ENCODE measurements around the gene XAGE2.
"Not testable (repeated sequence)": the region's sequence is repeated elsewhere in the genome, so short reads cannot be mapped to it uniquely, and the experiment has no call there.

Gene XAGE2

GRCh38 chrX:52368368-52369055 is at the start of gene XAGE2:
Gene XAGE2, plus strand, starts transcription at chrX:52369021. Its CDS starts 994 bp downstream, at chrX:52370015.
- DNase-seq, result no peak

GRCh38 chrX:52337410-52337809 is 31.4 kb upstream of the XAGE2 start:
- DNase-seq, result no peak

DNA sequence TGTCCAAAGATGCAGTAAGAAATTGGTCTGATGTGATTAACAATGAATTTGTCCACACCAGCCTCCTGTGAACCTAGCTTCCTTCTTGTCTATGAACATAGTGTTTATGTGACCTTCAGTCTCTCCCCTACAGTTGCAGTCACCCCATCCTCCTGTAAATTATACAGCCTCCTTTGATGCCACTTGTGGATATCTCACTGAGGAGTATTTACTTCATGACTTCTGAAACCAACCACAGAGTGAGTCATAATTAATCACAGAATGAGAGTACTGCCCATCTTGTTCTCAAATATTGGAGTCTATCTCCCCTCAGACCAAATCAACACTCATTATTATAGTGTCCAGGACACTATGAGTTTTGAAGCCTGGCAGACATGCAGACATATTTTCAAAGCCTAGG is 27.3 kb upstream of the XAGE2 start:
- DNase-seq, result no peak

- not testable (repeated sequence) for DNase-seq
These were observed 25.7 kb upstream of the XAGE2 start for GRCh38 chrX:52343131-52343530.

DNA sequence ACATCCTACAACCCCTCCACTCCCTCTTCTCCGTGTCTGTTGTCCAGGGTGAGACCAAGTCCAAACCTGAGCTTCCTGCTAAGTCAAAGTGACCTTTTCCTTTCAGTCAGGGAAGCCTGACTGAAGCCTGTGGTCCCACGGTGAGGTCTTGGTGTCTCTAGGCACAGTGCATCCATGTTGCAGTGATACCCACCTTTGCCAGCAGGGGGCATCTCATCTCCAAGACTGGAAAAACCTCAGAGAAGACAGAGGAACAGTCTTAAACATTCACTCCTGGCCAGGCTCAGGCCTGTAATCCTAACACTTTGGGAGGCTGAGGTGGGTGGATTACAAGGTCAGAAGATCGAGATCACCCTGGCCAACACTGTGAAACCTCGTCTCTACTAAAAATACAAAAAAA is 23.4 kb upstream of the XAGE2 start:
- peak; percentile 85 for DNase-seq

- no peak for DNase-seq
These were observed 22.4 kb upstream of the XAGE2 start for GRCh38 chrX:52346174-52347165.

- DNase-seq, result no peak
These were observed 19.1 kb upstream of the XAGE2 start for GRCh38 chrX:52349681-52350080.

DNA sequence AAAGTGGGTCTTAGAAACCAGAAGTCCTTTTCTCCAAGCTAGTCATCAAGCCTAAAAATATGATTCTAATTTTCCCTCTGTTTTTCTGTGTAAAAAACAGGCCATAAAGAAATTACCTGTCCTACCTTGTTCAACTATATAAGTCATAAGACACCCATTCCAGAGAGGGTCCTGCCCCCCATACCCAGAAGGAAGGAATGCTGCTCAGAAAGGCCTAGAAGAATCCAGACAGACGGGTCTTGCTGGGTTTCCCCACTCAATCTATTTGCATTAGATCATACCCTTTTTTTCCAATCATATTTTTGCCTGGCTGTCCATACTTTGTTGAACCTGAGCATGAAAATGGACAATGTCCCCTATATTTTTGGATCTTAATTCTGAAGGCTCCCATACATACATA is 16.3 kb upstream of the XAGE2 start:
- DNase-seq, result no peak

- no peak for DNase-seq
These were observed 15.0 kb upstream of the XAGE2 start for GRCh38 chrX:52353838-52354237.

GRCh38 chrX:52355108-52355507 is 13.7 kb upstream of the XAGE2 start:
- no peak for DNase-seq

- DNase-seq, result peak; percentile 5
These were observed 9.1 kb upstream of the XAGE2 start for GRCh38 chrX:52359614-52360232.

DNA sequence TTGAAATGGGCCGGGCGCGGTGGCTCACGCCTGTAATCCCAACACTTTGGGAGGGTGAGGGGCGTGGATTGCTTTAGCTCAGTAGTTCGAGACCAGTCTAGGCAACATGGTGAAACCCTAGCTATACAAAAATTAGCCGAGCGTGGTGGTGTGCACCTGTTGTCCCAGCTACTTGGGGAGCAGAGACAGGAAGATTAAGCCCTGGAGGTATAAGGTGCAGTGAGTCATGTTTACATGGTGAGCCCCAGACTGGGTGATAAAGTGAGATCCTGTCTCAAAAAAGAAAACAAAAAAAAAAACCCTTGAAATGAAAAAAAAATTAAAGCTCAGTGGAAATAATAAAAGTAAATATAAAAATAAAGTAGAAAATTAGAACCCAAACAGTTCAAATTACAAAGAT is 6.9 kb upstream of the XAGE2 start:
- peak; percentile 7 for DNase-seq

GRCh38 chrX:52363247-52363883 is 5.5 kb upstream of the XAGE2 start:
- DNase-seq, result peak; percentile 95

DNA sequence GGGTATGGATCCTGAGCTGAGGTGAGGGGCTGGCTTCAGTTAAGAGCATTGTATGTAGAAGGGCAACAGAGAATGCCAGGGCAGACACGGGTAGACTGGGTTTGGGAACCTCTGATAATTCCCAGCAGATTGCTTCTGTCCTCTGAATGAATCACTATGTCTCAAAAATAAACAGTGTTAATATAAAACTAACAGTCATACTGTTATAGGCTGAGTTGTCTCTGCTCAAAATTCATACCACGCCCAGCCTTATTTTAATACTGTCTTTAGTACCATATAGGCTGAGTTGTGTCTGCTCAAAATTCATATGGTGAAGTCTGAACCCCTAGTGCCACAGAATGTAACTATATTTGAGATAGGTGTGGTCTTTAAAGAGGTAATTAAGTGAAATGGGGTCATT is 10.0 kb downstream of the XAGE2 start:
- no peak for DNase-seq

DNA sequence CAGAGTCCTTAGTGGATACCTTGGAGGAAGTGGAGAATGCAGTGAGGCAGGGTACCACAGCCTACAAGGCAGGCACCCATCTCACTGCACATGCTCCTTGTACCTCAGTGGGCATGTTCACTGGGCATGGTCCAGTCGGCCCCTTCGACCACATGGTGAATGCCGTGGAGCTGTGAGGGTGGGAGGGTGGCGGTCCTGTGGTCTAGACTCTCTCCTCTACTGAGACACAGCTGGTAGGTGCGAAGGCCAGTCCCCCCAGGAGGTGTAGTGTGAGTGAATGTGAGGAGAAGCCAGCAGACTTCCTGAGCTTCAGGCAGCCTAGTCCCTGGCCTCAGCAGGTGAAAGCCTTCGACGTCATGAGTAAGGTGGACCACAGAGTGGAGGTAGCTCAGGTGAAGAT is 12.2 kb downstream of the XAGE2 start:
- no peak for DNase-seq

DNA sequence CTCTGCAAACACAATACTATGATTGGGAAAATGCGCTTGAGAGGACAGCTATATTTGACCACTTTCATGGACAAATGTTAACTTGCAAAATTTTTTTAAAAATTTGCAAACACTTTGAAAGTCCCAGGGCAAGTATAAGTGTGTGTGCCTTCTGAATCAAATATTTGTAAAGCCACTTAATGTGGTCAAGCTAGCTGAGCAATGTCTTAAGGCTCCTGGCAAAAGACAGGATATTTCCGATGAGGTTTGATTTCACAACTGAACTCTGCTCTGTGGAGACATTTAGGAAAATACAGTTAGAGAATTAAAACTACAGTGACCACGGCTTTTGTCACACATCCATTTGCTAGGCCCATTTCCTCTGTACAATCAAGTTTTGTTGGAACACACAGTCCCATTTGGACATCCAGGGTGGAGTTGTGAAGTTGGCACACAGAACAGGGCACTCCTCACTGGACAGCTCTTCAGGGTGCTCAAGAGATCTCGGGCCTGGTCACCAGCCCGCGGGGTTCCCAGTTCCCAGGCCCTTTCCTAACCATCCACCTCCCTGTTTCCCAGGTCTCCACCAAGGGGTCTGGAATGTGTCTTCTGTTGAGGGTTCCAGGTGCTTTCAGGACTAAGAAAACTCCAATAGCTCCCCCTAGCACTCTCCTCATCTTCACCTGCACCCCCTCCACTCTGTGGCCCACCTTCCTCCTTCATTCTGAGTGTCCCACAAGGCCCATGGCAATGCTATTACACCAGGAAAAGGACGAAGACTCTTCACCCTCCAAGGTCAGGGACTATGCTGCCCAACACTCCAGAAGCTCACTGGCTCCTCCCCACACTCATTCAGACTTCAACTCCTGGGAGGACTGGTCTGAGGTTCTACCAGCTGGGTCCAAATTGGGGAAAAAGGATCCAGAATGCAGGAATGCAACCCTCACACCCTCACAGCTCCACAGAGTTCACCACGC is 41.9 kb downstream of the XAGE2 start:
- no peak for DNase-seq

GRCh38 chrX:52415304-52415703 is 46.5 kb downstream of the XAGE2 start:
- no peak for DNase-seq

DNA sequence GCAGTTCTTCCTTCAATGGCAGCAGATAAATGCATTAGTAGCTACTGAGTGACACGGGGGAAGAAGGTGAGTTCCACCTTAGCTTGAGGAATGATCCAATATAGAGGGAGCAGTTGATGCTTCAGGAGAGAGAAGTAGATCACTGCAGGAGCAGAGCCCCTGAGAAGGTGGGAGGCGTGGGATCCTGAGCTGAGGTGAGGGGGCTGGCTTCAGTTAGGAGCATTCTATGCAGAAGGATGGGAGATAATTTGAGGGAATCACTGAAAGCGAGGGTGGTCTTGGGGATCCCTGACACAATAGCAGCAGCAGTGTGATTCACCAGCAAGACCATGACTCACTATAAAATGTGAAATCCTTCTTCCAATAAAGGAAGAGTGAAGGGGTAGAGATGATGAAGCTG is 48.0 kb downstream of the XAGE2 start:
- no peak for DNase-seq

DNA sequence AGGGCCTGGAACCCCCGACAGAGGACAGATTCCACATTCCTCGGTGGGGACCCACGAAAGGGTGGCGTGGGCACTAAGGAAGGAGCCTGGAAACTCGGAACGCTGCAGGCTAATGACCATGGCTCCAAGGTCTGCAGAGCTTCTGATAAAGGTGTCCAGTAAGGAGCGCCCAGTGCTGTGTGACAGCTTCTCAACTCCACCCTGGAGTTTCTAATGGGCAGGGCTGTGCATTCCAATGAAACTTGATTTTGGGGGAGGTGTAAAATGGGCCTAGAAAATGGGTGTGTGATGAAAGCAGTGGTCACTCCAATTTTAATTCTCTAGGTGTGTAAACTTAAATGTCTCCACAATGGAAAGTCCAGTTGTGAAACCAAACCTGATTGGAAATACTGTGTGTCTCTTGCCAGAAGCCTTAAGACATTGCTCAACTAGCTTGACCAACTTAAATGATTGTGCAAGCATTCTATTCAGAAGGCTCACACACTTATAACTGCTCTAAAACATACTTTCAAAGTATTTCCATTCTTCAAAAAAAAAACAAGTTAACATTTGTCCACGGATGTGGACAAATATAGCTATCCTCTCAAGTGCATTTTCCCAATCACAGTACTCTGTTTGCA is 52.1 kb downstream of the XAGE2 start:
- no peak for DNase-seq

DNA sequence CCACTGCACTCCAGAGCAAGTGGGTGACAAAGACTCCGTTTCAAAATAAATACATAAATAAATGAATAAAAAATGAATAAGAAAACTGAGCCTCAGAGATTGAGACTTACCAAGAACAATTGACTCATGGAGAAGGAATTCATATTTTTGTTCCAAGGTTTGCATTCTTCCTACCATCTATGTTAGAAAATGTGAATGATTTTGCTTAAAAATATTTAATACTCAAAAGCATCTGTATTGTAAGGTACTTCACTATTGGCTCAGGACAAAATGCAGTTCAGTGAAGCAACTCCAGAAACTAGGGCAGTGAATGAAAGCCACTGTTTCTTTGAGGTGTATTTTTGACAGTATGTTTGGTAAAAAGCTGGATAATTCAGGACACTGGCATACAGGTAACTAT is 54.1 kb downstream of the XAGE2 start:
- no peak for DNase-seq

DNA sequence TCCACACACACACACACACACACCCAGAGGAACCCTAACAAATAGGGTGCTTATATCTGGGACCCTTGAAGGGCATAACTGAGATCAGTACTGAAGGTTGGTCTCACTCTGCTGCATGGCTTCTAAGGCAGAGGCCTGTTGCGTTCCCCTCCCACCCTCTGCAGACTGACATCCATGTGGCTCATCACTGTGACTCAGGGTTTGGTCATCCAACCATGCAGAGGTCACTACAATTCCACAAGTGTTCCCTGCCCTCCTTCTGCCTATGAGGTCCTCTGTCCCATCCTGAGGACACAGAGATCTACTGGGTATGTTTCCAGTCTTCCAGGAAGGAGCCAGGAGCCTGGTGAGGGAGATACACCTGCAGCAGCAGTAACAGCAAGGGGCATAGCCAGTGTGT is 55.8 kb downstream of the XAGE2 start:
- DNase-seq, result no peak
